Smooth muscle cell (in vitro differentiated cells): ENCODE results near the gene KRTAP4-2. TPM values are rescaled to one million over a fixed set of nuclear protein-coding genes. Genes with fewer than 3 reads are reported as not detected.
A peak's percentile ranks its signal among the peaks of the same experiment; 100 is the strongest.

Experiments
- DNase-seq: peaks from one replicate; lab custom pipeline; 2025; ENCODE audit not compliant: unreplicated experiment; lab: John Stamatoyannopoulos, UW
- H2AFZ ChIP-seq: fragments of 200-600 bp; sonication (generic); 2 replicates; pipeline ENCODE4 v1.6.0; 2016; ENCODE audit warnings: antibody characterized with exemption, low read depth, mild to moderate bottlenecking
- H3F3A ChIP-seq: fragments of 200-600 bp; sonication (generic); 2 replicates; pipeline ENCODE4 v1.6.0; 2017; ENCODE audit warnings: antibody characterized with exemption, low read depth
- H3K27ac ChIP-seq: fragments of 200-600 bp; sonication (generic); 2 replicates; pipeline ENCODE4 v1.5.1; 2016; ENCODE audit warnings: low read depth, mild to moderate bottlenecking
- H3K27me3 ChIP-seq: fragments of 200-600 bp; sonication (generic); 2 replicates; pipeline ENCODE4 v1.6.1; 2016; ENCODE audit warnings: low read depth, mild to moderate bottlenecking
- H3K36me3 ChIP-seq: fragments of 200-600 bp; sonication (generic); 2 replicates; pipeline ENCODE4 v1.5.1; 2016; ENCODE audit warnings: low read depth
- H3K4me1 ChIP-seq: fragments of 200-600 bp; sonication (generic); 2 replicates; pipeline ENCODE4 v1.5.1; 2016; ENCODE audit warnings: low read depth
- H3K4me2 ChIP-seq: fragments of 200-600 bp; sonication (generic); 2 replicates; pipeline ENCODE4 v1.6.0; 2016; ENCODE audit warnings: mild to moderate bottlenecking
- H3K4me3 ChIP-seq: fragments of 200-600 bp; sonication (generic); 2 replicates; pipeline ENCODE4 v1.5.1; 2016; ENCODE audit warnings: mild to moderate bottlenecking
- H3K79me2 ChIP-seq: fragments of 200-600 bp; sonication (generic); 2 replicates; pipeline ENCODE4 v1.6.0; 2016; ENCODE audit warnings: low read depth, mild to moderate bottlenecking
- H3K9ac ChIP-seq: fragments of 200-600 bp; sonication (generic); 2 replicates; pipeline ENCODE4 v1.6.0; 2016; ENCODE audit warnings: low read depth
- H3K9me3 ChIP-seq: fragments of 200-600 bp; sonication (generic); replicated peaks from 2 replicates; pipeline ENCODE4 v1.5.1; 2016; ENCODE audit warnings: low read depth
- H4K20me1 ChIP-seq: fragments of 200-600 bp; sonication (generic); 2 replicates; pipeline ENCODE4 v1.6.0; 2016; ENCODE audit warnings: low read depth
- WGBS: methylation state at CpG from one replicate; pipeline ENCODE4 v1.1.7; 2016; ENCODE audit warnings: low lambda C conversion rate; 5-methylcytosine and 5-hydroxymethylcytosine counted together
- polyA plus RNA-seq: library from polyadenylated mRNA; unstranded; fragments of >200 nt; fragmentation: Nextera tagmentation; extraction: Ambion mirVana; gene quantifications from 2 replicates; pipeline ENCODE4 v1.2.1, GENCODE V29; 2016
- total RNA-seq: library from RNA; depleted of rRNA; stranded (reverse); fragments of >200 nt; gene quantifications from 2 replicates; pipeline ENCODE4 v1.2.3, GENCODE V29; 2014
- TF ChIP-seq, protein P1 (sequence below): fragments of 200-600 bp; sonication (generic); IDR thresholded peaks from 2 replicates; pipeline ENCODE4 v1.5.1; 2017; ENCODE audit warnings: borderline replicate concordance, mild to moderate bottlenecking, antibody characterized with exemption; ENCODE audit not compliant: insufficient read depth, poor library complexity, severe bottlenecking

Gene KRTAP4-2
- total and polyA plus RNA-seq, 2 experiments from 2014 or later, result not detected

DNA sequence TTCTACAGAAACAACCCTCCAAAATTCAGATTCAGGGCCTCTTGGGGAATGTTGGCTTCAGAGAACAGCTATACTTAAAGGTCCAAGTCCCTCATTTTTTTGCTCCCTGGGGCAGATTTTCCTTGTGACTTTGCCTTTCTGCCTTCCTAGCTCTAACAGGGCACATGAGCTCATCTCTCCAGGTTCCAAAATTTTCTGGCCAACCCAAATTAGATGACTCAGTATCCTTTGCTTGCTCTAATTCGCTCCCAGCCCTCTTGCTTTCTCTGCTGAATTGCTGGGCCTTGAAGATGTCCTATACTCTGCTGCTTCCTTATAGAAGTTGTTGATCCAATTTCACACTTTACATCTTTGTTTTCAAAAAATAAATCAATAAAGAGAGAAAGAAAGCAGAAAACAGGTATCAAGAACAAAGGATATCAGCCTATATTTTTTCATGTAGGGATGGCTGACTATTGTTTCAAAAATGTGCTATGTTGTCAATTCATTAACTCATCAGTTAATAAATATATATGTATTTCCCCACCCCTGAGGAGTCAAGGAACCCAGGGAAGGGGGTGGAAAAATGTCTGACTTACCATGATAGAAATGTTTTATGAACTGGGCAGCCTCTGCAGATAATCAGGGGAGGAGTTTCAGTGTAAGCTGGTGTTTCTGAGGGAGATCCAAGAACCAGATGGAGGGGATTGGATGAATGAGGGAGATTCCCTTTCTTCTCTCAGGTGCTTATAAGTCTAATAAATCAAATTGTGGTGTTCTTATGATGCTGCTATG, 1.0 kb upstream of the KRTAP4-2 start:
- Histone ChIP-seq H3K36me3 (no peaks in the 10 kb centered on the region), H3F3A (no peaks in the 10 kb centered on the region), H3K9me3 (no peaks in the 10 kb centered on the region), H3K4me2 (no peak overlapping the region), H3K9ac (no peak overlapping the region), H4K20me1 (no peaks in the 10 kb centered on the region), H3K79me2 (no peaks in the 10 kb centered on the region), H2AFZ (no peak overlapping the region), H3K4me3 (no peak overlapping the region), H3K27me3 (no peaks in the 10 kb centered on the region), H3K4me1 (no peaks in the 10 kb centered on the region), H3K27ac (peak overlapping the region; percentile 16)
- no peak for DNase-seq
- WGBS, result 92% methylated on average over 1 of the region's 1 CpG
- TF ChIP-seq, protein P1, sequence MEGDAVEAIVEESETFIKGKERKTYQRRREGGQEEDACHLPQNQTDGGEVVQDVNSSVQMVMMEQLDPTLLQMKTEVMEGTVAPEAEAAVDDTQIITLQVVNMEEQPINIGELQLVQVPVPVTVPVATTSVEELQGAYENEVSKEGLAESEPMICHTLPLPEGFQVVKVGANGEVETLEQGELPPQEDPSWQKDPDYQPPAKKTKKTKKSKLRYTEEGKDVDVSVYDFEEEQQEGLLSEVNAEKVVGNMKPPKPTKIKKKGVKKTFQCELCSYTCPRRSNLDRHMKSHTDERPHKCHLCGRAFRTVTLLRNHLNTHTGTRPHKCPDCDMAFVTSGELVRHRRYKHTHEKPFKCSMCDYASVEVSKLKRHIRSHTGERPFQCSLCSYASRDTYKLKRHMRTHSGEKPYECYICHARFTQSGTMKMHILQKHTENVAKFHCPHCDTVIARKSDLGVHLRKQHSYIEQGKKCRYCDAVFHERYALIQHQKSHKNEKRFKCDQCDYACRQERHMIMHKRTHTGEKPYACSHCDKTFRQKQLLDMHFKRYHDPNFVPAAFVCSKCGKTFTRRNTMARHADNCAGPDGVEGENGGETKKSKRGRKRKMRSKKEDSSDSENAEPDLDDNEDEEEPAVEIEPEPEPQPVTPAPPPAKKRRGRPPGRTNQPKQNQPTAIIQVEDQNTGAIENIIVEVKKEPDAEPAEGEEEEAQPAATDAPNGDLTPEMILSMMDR, result no peak

DNA sequence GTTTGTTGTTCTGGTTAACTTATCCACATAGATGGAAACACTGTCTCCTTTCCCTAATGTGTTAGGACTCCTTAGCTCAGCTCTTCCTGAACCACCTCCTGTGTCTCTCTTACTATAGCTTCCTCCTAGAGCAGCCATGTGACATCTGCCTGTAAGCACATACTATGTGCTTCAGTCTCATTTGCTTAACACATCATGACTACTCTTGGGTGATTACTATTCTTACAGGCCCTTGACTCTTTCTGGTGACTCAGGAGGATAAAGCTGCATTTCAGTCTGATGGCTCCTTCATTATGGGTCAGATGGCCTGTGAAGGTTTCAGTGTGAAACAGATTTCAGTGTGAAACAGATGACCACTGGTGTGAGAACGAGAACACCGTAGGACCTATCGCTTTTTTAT, 320 bp upstream of the KRTAP4-2 start:
- Histone ChIP-seq H3K27me3 (no peaks in the 10 kb centered on the region), H3K36me3 (no peaks in the 10 kb centered on the region), H2AFZ (no peak overlapping the region), H3K79me2 (no peaks in the 10 kb centered on the region), H3K4me1 (no peaks in the 10 kb centered on the region), H3F3A (no peaks in the 10 kb centered on the region), H3K9ac (no peak overlapping the region), H3K27ac (peak overlapping the region; percentile 16), H3K9me3 (no peaks in the 10 kb centered on the region), H3K4me2 (no peak overlapping the region), H4K20me1 (no peaks in the 10 kb centered on the region), H3K4me3 (no peak overlapping the region)
- DNase-seq, result no peak
- 98% methylated on average over 3 of the region's 3 CpGs for WGBS
- TF ChIP-seq, protein P1, result no peak

- H3K4me2 ChIP-seq, result no peak overlapping the region
- H3K9ac ChIP-seq, result no peak overlapping the region
- H3K27me3 ChIP-seq, result no peaks in the 10 kb centered on the region
- no peaks in the 10 kb centered on the region for H3K4me1 ChIP-seq
- no peak overlapping the region for H3K27ac ChIP-seq
- no peak overlapping the region for H2AFZ ChIP-seq
- no peaks in the 10 kb centered on the region for H3K36me3 ChIP-seq
- no peaks in the 10 kb centered on the region for H4K20me1 ChIP-seq
- no peaks in the 10 kb centered on the region for H3K79me2 ChIP-seq
- 87% methylated on average over 3 of the region's 3 CpGs for WGBS
- no peak overlapping the region for H3K4me3 ChIP-seq
- DNase-seq, result no peak
- no peaks in the 10 kb centered on the region for H3K9me3 ChIP-seq
- TF ChIP-seq, protein P1, result no peak
- H3F3A ChIP-seq, result no peaks in the 10 kb centered on the region
Observed at GRCh38 chr17:41176744-41177387, 1.2 kb downstream of the KRTAP4-2 start.
